BJ (cell line): ENCODE measurements around the gene CAMKK1. TPM values are rescaled to one million over a fixed set of nuclear protein-coding genes. Genes with fewer than 3 reads are reported as not detected.

Source experiments
- CTCF ChIA-PET: fragments of 350-600 bp; formaldehyde crosslinking; extraction: SDS; loops from one replicate; lab custom pipeline; 2021; ENCODE audit warnings: antibody characterized with exemption, inconsistent platforms; lab: Yijun Ruan, JAX
- POLR2A ChIA-PET: fragments of 300-600 bp; sonication (Branson Sonifier 250); formaldehyde crosslinking; extraction: SDS; loops from one replicate; lab custom pipeline; 2021; ENCODE audit warnings: antibody characterized with exemption; lab: Charles Lee
- DNase-seq: peaks from one replicate; pipeline ENCODE4 v3.0.0-alpha.2; 2011; ENCODE audit warnings: low read depth
- H3K27me3 ChIP-seq: 2 replicates; pipeline ENCODE4 v1.6.0; 2011; ENCODE audit warnings: low read length; ENCODE audit not compliant: control insufficient read depth, insufficient read depth
- H3K36me3 ChIP-seq: 2 replicates; pipeline ENCODE4 v1.5.1; 2011; ENCODE audit warnings: low read length; ENCODE audit not compliant: control insufficient read depth, insufficient read depth
- H3K4me3 ChIP-seq: 2 replicates; pipeline ENCODE4 v1.5.1; 2011; ENCODE audit warnings: low read depth, mild to moderate bottlenecking, control low read depth, low read length
- polyA plus RNA-seq: library from polyadenylated mRNA; depleted of rRNA; stranded (reverse); fragments of >200 nt; gene quantifications from 2 replicates; pipeline ENCODE4 v1.2.3, GENCODE V29; 2011
- TF ChIP-seq, protein P1 (sequence below): IDR thresholded peaks from 2 replicates; pipeline ENCODE4 v1.5.1; 2011; ENCODE audit warnings: low read depth, mild to moderate bottlenecking, control low read depth, inconsistent platforms, low read length, moderate library complexity; ENCODE audit not compliant: insufficient read depth

CAMKK1 gene
- polyA plus RNA-seq, 1 experiment = 6.1 TPM

GRCh38 chr17:3889325-3890012 lies 3.4 kb downstream of the CAMKK1 start:
- TF ChIP-seq, protein P1, sequence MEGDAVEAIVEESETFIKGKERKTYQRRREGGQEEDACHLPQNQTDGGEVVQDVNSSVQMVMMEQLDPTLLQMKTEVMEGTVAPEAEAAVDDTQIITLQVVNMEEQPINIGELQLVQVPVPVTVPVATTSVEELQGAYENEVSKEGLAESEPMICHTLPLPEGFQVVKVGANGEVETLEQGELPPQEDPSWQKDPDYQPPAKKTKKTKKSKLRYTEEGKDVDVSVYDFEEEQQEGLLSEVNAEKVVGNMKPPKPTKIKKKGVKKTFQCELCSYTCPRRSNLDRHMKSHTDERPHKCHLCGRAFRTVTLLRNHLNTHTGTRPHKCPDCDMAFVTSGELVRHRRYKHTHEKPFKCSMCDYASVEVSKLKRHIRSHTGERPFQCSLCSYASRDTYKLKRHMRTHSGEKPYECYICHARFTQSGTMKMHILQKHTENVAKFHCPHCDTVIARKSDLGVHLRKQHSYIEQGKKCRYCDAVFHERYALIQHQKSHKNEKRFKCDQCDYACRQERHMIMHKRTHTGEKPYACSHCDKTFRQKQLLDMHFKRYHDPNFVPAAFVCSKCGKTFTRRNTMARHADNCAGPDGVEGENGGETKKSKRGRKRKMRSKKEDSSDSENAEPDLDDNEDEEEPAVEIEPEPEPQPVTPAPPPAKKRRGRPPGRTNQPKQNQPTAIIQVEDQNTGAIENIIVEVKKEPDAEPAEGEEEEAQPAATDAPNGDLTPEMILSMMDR = no peak
- POLR2A ChIA-PET = no interaction called here
- Histone ChIP-seq H3K4me3 (no peak overlapping the region), H3K27me3 (no peaks in the 10 kb centered on the region), H3K36me3 (peaks cover 7% of the 10 kb centered on the region)
- DNase-seq = no peak
- CTCF ChIA-PET = interaction anchor here (0.9 to 1.5 kb wide), 5 partner anchors 17 to 152 kb away, joined by 3 to 8 read pairs (median 3); no protein-coding TSS in a partner anchor

- ChIA-PET CTCF (interaction anchor here (0.8 kb wide), 1 partner anchor 840 kb away, joined by 3 read pairs; no protein-coding TSS in a partner anchor), POLR2A (no interaction called here)
- peaks cover 11% of the 10 kb centered on the region for H3K36me3 ChIP-seq
- H3K4me3 ChIP-seq = no peak overlapping the region
- peak; percentile 80 for DNase-seq
- no peaks in the 10 kb centered on the region for H3K27me3 ChIP-seq
- TF ChIP-seq, protein P1 = no peak
Measured at GRCh38 chr17:3888343-3889171, 4.3 kb downstream of the CAMKK1 start.

DNA sequence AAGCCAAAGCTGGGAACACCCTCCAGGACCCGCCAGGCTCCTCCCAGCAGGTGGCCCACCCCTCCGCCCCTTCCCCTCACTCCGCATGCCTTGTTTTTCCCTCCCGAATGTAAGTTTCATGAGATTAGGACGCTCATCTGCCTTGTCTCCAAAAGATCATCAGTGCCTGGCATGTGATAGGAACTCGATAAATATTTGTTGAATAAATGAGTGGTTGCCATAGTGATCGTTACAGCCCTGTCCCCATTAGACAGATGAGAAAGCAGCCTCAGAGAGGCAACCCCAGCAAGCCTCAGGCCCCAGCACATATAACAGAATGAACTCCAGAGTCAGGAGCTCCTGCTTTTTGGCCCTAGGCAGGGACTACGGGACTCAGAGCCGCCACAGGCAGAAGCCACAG lies 5.0 kb downstream of the CAMKK1 start:
- Histone ChIP-seq H3K4me3 (no peak overlapping the region), H3K27me3 (no peaks in the 10 kb centered on the region), H3K36me3 (peaks cover 12% of the 10 kb centered on the region)
- ChIA-PET POLR2A (no interaction called here), CTCF (interaction anchor here (0.8 kb wide), 1 partner anchor 839 kb away, joined by 3 read pairs; no protein-coding TSS in a partner anchor)
- TF ChIP-seq, protein P1 = no peak
- no peak for DNase-seq

- no peaks in the 10 kb centered on the region for H3K27me3 ChIP-seq
- TF ChIP-seq, protein P1 = no peak
- ChIA-PET CTCF (interaction anchor here (0.8 kb wide), 1 partner anchor 839 kb away, joined by 3 read pairs; no protein-coding TSS in a partner anchor), POLR2A (no interaction called here)
- peaks cover 14% of the 10 kb centered on the region for H3K36me3 ChIP-seq
- H3K4me3 ChIP-seq = no peak overlapping the region
- DNase-seq = no peak
Measured at GRCh38 chr17:3887394-3887793, 5.5 kb downstream of the CAMKK1 start.

GRCh38 chr17:3886776-3887175 lies 6.1 kb downstream of the CAMKK1 start:
- POLR2A ChIA-PET = no interaction called here
- Histone ChIP-seq H3K27me3 (no peaks in the 10 kb centered on the region), H3K36me3 (peaks cover 14% of the 10 kb centered on the region), H3K4me3 (no peak overlapping the region)
- CTCF ChIA-PET = no interaction called here
- TF ChIP-seq, protein P1 = no peak
- no peak for DNase-seq
